ENCODE results near the gene DRC1. TPM values are rescaled to one million over a fixed set of nuclear protein-coding genes. Genes with fewer than 3 reads are reported as not detected.
"Not testable (repeated sequence)": the region's sequence is repeated elsewhere in the genome, so short reads cannot be mapped to it uniquely, and the experiment has no call there.

Gene DRC1
- polyA plus RNA-seq, 3 donors from 2014 or later: not detected

DNA sequence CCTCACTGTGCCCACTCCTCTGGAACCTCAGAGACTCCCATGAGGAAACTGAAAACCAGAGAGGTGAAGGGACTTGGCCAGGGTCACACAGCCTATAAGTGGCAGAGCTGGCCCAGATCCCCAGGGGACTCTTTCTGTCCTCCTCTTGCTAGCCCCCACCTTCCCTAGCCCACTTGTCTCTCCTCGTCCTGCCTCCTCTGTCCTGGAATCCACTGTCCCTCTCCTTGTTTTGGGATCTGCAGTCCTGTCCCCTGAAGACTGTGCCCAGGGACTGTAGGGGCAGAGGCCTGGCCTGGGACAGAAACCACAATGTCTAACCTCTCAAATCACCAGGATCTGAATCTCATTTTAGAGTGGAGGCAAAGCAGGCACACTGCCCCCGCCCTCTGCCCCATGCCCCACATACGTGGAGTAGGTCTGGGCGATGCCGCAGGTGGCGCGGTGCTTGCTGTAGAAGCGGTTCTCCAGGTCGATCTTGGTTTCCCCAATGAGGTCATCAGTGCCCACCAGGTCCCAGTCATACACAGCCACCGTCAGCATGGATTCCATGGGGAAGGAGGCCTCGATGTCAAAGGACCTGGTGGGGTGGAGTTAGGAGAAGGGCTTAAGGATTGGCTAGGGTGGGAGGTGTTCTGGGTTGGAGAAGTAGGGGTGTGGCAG lies 63.7 kb downstream of the DRC1 start:
- Mint-ChIP-seq H3K9me3 (peaks cover 0 to 16% (median 1%) of the 10 kb centered on the region in 6 donors), H3K4me3 (no peak overlapping the region), H3K27ac (no peak overlapping the region), H3K27me3 (ENCODE audit: low read depth in 3 of 3) (no peaks in the 10 kb centered on the region), H3K4me1 (no peaks in the 10 kb centered on the region), H3K36me3 (no peaks in the 10 kb centered on the region)
- no peak for DNase-seq

GRCh38 chr2:26465981-26466471 lies 64.3 kb downstream of the DRC1 start:
- Mint-ChIP-seq H3K9me3 (peaks cover 0 to 16% (median 1%) of the 10 kb centered on the region in 6 donors), H3K27ac (no peak overlapping the region), H3K27me3 (ENCODE audit: low read depth in 3 of 3) (no peaks in the 10 kb centered on the region), H3K4me1 (no peaks in the 10 kb centered on the region), H3K4me3 (no peak overlapping the region), H3K36me3 (no peaks in the 10 kb centered on the region)
- DNase-seq: no peak

DNA sequence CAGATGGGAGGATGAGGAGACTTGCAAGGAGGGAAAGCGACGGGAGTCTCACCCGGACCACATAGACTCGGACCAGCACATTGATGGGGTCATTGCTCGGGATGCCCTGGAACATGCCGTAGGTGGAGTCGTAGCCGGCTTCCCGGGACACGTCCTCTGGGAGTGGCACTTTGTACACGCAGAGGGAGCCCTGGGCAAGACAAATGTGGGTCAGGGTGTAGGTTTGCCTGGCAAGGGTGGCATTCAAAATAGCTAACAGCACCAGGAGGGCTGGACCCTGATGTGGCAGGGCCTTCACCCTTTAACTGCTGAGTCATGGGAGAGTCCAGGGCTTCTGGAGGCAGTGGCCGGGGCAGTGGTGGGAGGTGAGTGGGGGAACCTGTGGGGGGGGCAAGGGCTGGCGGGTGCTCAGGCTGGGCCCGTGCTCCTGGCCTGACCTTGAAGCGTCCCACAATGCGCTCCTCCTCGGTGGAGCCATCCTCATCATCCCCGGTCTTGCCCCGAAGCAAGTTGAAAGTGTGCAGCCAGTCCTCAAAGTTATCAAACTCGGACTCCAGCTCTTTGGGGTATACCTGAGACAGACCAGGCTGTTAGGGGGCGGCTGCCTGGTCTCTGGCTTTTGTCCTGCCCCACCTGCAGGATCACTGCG lies 65.1 kb downstream of the DRC1 start:
- no peaks in the 10 kb centered on the region for H3K27me3 Mint-ChIP-seq (ENCODE audit: low read depth in 3 of 3)
- H3K4me3 Mint-ChIP-seq: no peak overlapping the region
- H3K36me3 Mint-ChIP-seq: no peaks in the 10 kb centered on the region
- H3K9me3 Mint-ChIP-seq: peaks cover 0 to 16% (median 1%) of the 10 kb centered on the region in 6 donors
- no peaks in the 10 kb centered on the region for H3K4me1 Mint-ChIP-seq
- DNase-seq: no peak
- no peak overlapping the region for H3K27ac Mint-ChIP-seq

DNA sequence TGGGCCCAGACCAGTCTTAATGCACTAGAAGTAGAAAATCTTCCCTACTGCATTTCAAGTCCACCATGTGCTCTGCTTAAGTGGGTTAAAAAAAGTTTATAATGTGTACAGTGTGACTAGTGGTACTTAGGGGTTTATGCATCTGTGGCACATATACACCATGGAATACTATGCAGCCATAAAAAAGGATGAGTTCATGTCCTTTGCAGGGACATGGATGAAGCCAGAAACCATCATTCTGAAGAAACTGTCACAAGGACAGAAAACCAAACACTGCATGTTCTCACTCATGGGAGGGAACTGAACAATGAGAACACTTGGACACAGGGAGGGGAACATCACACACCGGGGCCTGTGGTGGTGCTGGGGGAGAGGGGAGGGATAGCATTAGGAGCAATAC lies 66.8 kb downstream of the DRC1 start:
- H3K9me3 Mint-ChIP-seq: peaks cover 0 to 16% (median 1%) of the 10 kb centered on the region in 6 donors
- H3K4me3 Mint-ChIP-seq; H3K36me3 Mint-ChIP-seq; H3K4me1 Mint-ChIP-seq; DNase-seq; H3K27me3 Mint-ChIP-seq (ENCODE audit: low read depth in 3 of 3); H3K27ac Mint-ChIP-seq: not testable (repeated sequence)

DNA sequence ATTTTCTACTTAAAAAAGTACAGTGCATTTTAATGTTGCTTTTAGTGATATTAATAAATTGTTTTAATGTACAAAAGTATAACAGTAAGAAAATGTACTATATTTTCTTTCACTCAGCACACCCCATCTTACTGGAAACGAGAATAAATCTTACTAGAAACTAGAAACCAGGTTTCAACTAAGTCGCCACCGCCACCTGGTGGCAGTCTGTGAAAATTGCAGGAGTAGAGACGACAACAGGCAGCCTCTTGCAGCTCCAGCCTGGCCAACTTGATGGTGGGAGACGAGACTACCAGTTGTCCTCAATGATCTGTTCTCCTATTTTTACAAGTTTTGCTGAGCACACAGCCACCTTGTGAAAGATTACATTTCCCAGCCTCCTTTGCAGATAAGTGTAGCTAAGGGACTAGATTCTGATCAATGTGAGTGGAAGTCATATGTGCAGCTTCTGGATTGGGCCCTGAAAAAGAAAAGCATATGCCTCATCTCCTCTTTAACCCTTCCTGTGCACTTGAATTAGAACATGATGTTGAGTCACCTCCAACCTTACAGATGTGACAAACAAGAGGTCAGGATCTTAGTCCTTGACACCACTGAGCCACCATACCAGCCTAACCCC lies 67.5 kb downstream of the DRC1 start:
- H3K9me3 Mint-ChIP-seq: peaks cover 0 to 16% (median 1%) of the 10 kb centered on the region in 6 donors
- DNase-seq: peak; percentile 6 to 17 (median 9)
- H3K36me3 Mint-ChIP-seq: no peaks in the 10 kb centered on the region
- H3K27ac Mint-ChIP-seq: no peak overlapping the region
- H3K4me1 Mint-ChIP-seq: no peaks in the 10 kb centered on the region
- H3K27me3 Mint-ChIP-seq (ENCODE audit: low read depth in 3 of 3): no peaks in the 10 kb centered on the region
- no peak overlapping the region for H3K4me3 Mint-ChIP-seq

DNA sequence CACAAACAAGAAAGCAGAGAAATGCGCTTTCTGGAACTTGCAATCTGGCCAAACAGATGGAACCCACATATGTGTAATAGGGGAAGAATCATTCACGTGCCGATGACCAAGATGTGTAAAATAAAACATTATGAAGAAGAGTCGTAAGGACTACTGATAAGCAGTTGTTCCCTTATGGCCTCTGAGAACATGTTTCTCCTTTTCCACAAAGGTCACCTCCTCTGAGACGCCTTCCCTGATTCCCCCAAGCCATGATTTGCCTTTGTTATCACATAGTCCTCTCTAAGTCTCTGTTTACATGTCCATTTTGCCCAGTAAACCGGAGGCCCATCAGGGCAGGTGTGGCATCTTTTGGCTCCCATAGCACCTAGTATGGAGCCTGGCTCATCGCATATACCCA lies 68.2 kb downstream of the DRC1 start:
- Mint-ChIP-seq H3K4me3 (no peak overlapping the region), H3K27me3 (ENCODE audit: low read depth in 3 of 3) (no peaks in the 10 kb centered on the region), H3K27ac (no peak overlapping the region), H3K9me3 (peaks cover 0 to 16% (median 1%) of the 10 kb centered on the region in 6 donors), H3K4me1 (no peaks in the 10 kb centered on the region), H3K36me3 (no peaks in the 10 kb centered on the region)
- DNase-seq: no peak

- no peak overlapping the region for H3K4me3 Mint-ChIP-seq
- no peaks in the 10 kb centered on the region for H3K4me1 Mint-ChIP-seq
- H3K27ac Mint-ChIP-seq: no peak overlapping the region
- H3K27me3 Mint-ChIP-seq (ENCODE audit: low read depth in 3 of 3): no peaks in the 10 kb centered on the region
- no peaks in the 10 kb centered on the region for H3K36me3 Mint-ChIP-seq
- DNase-seq: no peak
- peaks cover 0 to 16% (median 1%) of the 10 kb centered on the region in 6 donors for H3K9me3 Mint-ChIP-seq
Observed at GRCh38 chr2:26470601-26471260, 69.0 kb downstream of the DRC1 start.

DNA sequence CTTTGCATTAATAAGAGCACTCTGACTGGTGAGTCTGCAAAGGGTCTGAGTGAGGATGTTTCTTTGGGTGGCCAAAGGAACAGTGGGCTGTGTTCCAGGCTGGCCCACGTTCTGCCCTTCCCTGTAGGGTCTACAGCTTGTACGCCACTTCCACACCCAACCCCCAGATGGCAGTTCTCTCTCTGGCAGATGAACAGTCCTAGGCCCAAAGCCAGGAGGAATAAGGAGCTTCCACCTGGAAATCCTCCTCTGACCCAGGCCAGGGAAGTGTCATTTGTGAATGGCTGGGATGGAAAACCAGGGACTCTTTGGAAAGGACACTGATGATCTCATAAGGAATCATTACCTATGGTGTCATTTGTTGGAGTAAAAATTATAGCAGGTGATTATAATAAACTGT lies 69.6 kb downstream of the DRC1 start:
- no peaks in the 10 kb centered on the region for H3K4me1 Mint-ChIP-seq
- no peak overlapping the region for H3K4me3 Mint-ChIP-seq
- DNase-seq: no peak
- no peak overlapping the region for H3K27ac Mint-ChIP-seq
- H3K27me3 Mint-ChIP-seq (ENCODE audit: low read depth in 3 of 3): no peaks in the 10 kb centered on the region
- peaks cover 0 to 16% (median 1%) of the 10 kb centered on the region in 6 donors for H3K9me3 Mint-ChIP-seq
- no peaks in the 10 kb centered on the region for H3K36me3 Mint-ChIP-seq

DNA sequence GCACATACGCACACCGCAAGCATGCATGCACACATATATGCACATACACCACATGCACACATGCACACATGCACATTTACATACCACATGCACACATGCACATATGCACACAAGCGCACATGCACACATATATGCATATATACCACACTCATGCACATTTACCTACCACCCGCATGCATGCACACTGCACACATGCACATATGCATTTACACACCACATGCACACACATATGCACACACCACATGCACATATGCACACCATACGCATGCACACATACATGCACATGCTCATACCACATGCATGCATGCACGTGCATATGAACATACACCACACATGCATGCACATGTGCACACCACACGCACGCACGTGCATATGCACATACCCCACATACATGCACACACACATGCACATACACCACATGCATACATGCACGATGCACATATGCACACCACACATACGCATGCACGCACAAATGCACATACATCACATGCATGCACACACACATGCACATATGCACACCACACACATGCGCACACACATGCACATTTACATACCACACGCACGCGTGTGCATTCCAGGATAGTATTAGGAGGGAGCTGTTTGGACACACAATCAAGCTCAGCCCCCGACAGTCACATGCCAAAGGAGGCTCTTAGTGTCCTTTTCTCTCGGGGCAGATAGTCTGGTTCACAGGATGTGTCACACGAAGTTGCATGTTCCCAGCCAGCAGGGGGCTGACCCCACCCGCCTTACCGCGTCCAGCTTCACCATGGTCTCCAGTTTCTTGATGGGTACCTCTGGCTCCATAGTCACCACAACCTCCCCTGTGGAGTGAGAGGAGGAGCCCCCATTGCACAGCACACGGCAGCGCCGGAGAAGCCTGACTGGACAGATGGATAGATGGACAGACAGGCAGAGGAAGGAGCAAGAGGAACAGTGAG lies 70.3 kb downstream of the DRC1 start:
- H3K27me3 Mint-ChIP-seq (ENCODE audit: low read depth in 3 of 3): peaks cover 0 to 1% (median 0%) of the 10 kb centered on the region in 3 donors
- H3K4me3 Mint-ChIP-seq: no peak overlapping the region
- no peak overlapping the region for H3K27ac Mint-ChIP-seq
- peaks cover 0 to 16% (median 1%) of the 10 kb centered on the region in 6 donors for H3K9me3 Mint-ChIP-seq
- DNase-seq: no peak
- H3K4me1 Mint-ChIP-seq: no peaks in the 10 kb centered on the region
- no peaks in the 10 kb centered on the region for H3K36me3 Mint-ChIP-seq

- Mint-ChIP-seq H3K4me1 (peaks cover 5% of the 10 kb centered on the region in 2 donors), H3K36me3 (no peaks in the 10 kb centered on the region), H3K4me3 (no peak overlapping the region), H3K9me3 (peaks cover 0 to 16% (median 1%) of the 10 kb centered on the region in 6 donors), H3K27me3 (ENCODE audit: low read depth in 3 of 3) (peaks cover 0 to 2% (median 0%) of the 10 kb centered on the region in 3 donors), H3K27ac (no peak overlapping the region)
- no peak for DNase-seq
Observed at GRCh38 chr2:26472821-26473655, 71.3 kb downstream of the DRC1 start.

DNA sequence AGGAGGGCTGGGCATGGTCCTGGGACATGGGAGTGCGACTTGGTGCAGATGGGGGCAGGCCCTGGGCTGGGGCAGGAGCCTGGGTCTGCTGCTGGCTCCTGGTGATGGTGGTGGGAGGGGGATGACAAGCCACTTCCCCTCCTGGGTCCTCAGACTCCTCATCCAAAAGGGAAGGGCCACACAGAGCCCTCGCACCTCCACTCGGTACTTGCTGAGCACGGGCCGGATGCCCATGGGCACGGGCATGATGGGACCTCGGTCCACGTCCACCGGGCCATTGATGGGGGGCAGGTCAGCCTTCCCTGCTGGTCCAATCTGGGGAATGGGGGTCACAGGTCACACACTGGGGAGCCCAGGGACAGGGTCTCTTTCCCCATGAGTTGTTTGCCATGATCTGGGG lies 72.1 kb downstream of the DRC1 start:
- Mint-ChIP-seq H3K9me3 (peaks cover 0 to 12% (median 0%) of the 10 kb centered on the region in 6 donors), H3K4me3 (no peak overlapping the region), H3K4me1 (peaks cover 5% of the 10 kb centered on the region in 2 donors), H3K36me3 (no peaks in the 10 kb centered on the region), H3K27me3 (ENCODE audit: low read depth in 3 of 3) (peaks cover 0 to 3% (median 0%) of the 10 kb centered on the region in 3 donors), H3K27ac (no peak overlapping the region)
- no peak for DNase-seq

DNA sequence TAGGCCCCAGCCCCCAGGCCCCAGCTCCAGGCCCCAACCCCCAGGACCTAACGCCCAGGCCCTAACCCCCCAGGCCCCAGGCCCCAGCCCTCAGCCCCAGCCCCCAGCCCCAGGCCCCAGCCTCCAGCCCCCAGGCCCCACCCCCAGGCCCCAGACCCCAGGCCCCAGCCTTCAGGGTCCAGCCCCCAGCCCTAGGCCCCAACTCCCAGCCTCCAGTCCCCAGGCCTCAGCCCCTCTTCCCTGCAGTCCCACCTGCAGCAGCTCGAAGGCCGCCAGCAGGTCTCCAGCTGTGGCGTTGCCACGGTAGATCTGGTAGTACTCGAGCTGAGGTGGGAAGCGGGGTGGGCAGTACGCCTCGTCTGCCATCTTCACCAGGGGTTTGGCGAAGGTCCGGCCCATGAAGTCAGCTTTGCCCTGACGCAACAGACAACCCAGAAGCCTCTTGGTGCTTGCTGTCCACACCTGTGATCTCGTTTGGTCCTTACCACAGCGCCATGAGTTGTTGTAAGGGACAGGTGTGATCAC lies 72.6 kb downstream of the DRC1 start:
- Mint-ChIP-seq H3K9me3 (peaks cover 0 to 10% (median 0%) of the 10 kb centered on the region in 6 donors), H3K27ac (no peak overlapping the region), H3K4me3 (no peak overlapping the region), H3K36me3 (no peaks in the 10 kb centered on the region), H3K27me3 (ENCODE audit: low read depth in 3 of 3) (peaks cover 0 to 3% (median 0%) of the 10 kb centered on the region in 3 donors), H3K4me1 (peaks cover 5% of the 10 kb centered on the region in 2 donors)
- DNase-seq: no peak

Measured in immature natural killer cell (primary cell).